22Rv1 (cell line): Measurements from ENCODE around the gene OTOF.

Experiments
- ZFX ChIP-seq: fragments of 450-650 bp; IDR thresholded peaks from 2 replicates; pipeline ENCODE4 v1.6.1; 2017; ENCODE audit warnings: antibody characterized with exemption, borderline replicate concordance
- TF ChIP-seq, protein P1 (sequence below): fragments of 450-650 bp; IDR thresholded peaks from 2 replicates; pipeline ENCODE4 v1.5.1; 2017; ENCODE audit warnings: mild to moderate bottlenecking

DNA sequence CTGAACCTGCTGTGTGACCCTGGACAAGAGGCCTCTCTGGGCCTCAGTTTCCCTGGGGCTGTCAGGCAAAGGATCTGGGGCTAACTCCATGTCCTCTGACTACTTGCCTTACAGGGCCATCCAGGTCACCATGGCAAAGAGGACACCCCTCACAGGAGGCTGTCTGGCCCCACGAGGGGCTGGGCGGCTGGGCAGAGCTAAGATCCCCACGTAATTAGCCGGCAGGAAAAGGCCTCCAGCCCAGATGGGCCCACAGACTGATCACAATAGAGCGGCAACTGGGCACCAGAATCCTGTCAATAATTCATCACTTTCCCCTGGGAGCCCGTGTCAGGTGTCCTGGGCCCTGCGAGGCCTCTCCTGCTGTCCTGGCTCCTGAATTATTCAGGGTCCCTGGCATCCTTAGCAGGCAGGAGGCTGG, 44.8 kb upstream of the OTOF start:
- TF ChIP-seq, protein P1, sequence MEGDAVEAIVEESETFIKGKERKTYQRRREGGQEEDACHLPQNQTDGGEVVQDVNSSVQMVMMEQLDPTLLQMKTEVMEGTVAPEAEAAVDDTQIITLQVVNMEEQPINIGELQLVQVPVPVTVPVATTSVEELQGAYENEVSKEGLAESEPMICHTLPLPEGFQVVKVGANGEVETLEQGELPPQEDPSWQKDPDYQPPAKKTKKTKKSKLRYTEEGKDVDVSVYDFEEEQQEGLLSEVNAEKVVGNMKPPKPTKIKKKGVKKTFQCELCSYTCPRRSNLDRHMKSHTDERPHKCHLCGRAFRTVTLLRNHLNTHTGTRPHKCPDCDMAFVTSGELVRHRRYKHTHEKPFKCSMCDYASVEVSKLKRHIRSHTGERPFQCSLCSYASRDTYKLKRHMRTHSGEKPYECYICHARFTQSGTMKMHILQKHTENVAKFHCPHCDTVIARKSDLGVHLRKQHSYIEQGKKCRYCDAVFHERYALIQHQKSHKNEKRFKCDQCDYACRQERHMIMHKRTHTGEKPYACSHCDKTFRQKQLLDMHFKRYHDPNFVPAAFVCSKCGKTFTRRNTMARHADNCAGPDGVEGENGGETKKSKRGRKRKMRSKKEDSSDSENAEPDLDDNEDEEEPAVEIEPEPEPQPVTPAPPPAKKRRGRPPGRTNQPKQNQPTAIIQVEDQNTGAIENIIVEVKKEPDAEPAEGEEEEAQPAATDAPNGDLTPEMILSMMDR, result no peak
- TF ChIP-seq ZFX, result no peak
